ENCODE data around the gene LRRIQ3.

DNA sequence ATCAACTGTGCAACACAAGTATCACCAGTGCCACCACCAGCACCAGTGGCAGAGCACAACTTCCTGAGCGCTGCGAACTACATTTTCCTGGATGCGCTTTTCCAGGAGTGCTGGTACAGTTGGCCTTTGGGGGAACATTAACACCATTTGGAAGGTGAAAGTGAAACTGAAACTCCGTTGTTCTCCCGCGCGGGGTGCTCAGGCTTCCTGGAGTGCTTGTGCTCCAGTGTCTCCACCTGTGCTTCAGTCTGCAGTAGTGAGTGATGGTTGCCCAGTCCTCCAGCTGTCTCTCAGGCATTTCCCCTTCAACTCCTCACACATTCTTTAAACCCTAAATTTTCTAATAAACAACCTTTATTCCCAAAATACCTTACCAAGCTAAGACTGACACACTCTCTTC is 187.8 kb downstream of the LRRIQ3 start:
- no peak for TF ChIP-seq CTCF (IDR thresholded peaks at IDR 0.05)
- TF ChIP-seq POLR2AphosphoS5 (IDR thresholded peaks at IDR 0.05) = no peak
